GM23248 (cell line): ENCODE results near the gene AMN1.

Source experiments
- EZH2 ChIP-seq: fragments of 200-600 bp; sonication (generic); IDR thresholded peaks from 2 replicates; pipeline ENCODE4 v1.6.1; 2018; ENCODE audit warnings: antibody characterized with exemption, mild to moderate bottlenecking; ENCODE audit not compliant: insufficient read depth, poor library complexity, severe bottlenecking
- EZH2phosphoT487 ChIP-seq: fragments of 200-600 bp; sonication (generic); IDR thresholded peaks from 2 replicates; pipeline ENCODE4 v1.6.1; 2018; ENCODE audit warnings: antibody characterized with exemption, moderate library complexity, mild to moderate bottlenecking, low read depth; ENCODE audit not compliant: insufficient read depth

- TF ChIP-seq EZH2 (no peak), EZH2phosphoT487 (no peak)
Measured at GRCh38 chr12:31740628-31741027, 11.8 kb upstream of the AMN1 start.
